GM08714 (cell line): ENCODE data around the gene EXT2.

Experiments
- H3K4me3 ChIP-seq: fragments of 200-500 bp; sonication (Bioruptor generic); 2 replicates; pipeline ENCODE4 v1.5.1; 2014; ENCODE audit warnings: mild to moderate bottlenecking, low read length, inconsistent platforms
- ZNF274 ChIP-seq: IDR thresholded peaks from 2 replicates; pipeline ENCODE4 v1.6.1; 2012; ENCODE audit warnings: mild to moderate bottlenecking, low read depth, low read length

The EXT2 gene

DNA sequence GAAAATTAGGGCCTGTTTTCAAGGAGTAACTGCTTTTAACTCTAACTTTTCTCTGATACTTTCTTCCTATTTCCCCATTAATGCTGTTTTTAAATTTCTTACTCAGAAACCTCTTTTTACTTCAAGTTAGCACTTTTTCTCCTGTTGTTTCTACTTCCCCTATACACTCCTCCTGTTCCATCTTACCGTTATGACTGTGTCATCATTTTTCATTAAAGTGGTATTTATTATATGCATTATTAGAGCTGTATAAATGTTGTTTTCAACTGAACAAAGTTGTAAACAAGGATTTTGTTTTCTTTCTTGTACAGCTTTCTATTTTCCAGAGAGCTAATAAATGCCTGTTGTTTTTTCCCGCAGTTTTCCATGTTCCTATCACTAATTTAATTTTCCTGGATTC is 84.6 kb downstream of the EXT2 start:
- H3K4me3 ChIP-seq = no peak overlapping the region
- TF ChIP-seq ZNF274 = no peak

DNA sequence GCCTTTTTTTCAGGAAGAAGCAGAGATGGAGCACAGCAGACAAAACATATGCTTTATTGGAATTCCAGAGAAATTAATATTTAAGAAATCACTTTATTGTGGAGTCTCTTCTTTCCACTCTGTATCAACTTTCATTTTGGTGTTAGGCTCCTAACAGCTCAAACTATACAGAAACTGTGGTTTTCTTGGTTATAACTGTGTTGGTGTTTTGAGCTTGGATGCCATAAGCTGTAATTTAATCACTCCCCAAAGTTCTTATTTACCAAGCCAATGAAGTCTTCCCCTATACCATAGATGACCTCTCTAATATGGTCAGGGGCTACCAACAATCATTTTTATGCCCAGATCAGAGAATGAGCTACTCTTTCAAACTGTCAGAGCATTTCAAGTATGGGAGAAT is 90.0 kb downstream of the EXT2 start:
- TF ChIP-seq ZNF274 = no peak
- no peak overlapping the region for H3K4me3 ChIP-seq

- no peak for TF ChIP-seq ZNF274
- H3K4me3 ChIP-seq = no peak overlapping the region
Measured at GRCh38 chr11:44186321-44186930, 90.9 kb downstream of the EXT2 start.

DNA sequence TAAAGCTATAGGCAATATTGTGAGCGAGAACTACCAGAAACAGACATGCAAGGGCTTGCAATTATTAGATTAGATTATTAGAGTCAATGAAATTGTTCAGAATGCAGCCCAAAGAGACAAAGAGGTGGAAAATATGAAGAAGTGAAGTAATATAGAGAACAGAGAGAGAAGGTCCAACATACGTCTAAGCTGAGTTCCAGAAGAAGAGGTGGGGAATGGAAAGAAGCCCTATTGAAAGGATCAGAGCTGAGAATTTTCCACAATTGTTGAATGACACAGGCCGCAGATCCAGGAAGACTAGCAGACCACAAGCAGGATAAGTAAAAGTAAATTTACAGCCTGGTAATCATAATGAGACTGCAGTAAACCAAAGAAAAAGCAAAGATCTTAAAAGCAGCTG is 93.2 kb downstream of the EXT2 start:
- H3K4me3 ChIP-seq = no peak overlapping the region
- TF ChIP-seq ZNF274 = no peak

- TF ChIP-seq ZNF274 = no peak
- no peak overlapping the region for H3K4me3 ChIP-seq
Measured at GRCh38 chr11:44189986-44190882, 94.8 kb downstream of the EXT2 start.

DNA sequence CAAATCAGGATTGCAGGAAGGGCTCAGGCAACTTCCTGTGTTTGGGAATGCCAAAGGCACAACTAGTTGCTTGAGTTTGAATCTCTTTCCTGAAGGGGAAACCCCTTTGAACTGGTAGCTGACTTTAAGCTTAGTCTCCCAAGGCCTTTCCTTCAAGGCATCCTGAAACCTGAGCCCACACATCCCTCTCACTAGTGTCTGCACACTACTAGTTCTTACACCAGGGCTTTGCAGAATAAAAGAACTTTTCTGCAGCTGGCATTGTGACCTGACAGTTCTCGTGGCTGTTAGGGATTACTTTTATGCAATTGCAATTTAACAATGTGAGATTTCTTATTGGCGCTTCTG is 95.4 kb downstream of the EXT2 start:
- H3K4me3 ChIP-seq = no peak overlapping the region
- TF ChIP-seq ZNF274 = no peak

DNA sequence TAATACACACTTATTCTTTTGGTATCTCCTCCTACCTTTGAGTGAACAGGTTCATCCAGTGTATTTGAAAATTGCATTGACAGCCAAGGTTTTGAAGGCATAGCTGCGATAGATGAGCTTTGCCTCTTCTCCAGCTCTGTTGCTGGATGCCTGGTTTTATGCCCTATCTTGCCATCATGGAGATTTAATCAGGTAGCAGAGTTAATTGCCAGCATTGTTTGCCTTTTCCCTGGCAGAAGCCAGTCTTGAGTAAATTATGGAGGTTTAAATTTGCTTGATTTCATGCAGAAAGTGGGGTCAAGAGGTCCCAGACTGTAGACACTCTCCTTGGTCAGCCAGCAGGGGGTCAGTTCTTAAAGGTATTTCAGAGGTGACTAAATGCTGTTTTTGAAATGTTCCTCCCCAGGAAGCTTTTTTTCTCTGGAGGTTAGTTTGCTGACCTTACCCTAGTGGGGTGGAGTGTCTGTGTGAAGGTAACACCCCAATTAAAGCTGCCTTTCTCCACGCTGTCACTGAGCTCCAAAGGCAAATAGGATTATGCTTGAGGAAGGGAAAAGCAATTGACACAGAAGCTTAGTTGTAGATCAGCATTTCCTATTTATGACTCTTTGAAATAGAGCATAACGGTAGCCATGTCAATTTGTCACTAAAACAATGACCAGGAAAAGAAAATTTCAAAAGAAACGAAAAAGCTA is 96.0 kb downstream of the EXT2 start:
- TF ChIP-seq ZNF274 = no peak
- H3K4me3 ChIP-seq = no peak overlapping the region

DNA sequence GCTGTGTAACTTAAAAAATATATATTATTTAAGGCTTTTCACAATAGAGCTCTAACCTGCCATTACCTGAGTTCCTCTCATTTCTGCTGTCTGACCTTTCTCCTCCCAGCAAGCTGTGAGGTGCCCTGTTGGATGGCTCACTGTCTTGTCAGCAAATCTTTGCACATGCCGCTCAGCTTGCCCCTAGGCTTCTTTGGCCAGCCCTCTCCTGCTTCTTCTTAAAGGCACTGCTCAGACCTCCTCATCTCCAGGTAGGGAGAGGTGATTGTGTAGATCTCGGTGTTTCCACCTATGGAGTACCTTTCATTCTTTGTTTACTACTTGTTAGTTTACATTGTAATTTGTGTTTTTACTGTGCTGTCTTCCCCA is 96.5 kb downstream of the EXT2 start:
- H3K4me3 ChIP-seq = no peak overlapping the region
- TF ChIP-seq ZNF274 = no peak

- no peak overlapping the region for H3K4me3 ChIP-seq
- TF ChIP-seq ZNF274 = no peak
Measured at GRCh38 chr11:44192462-44193100, 97.1 kb downstream of the EXT2 start.

DNA sequence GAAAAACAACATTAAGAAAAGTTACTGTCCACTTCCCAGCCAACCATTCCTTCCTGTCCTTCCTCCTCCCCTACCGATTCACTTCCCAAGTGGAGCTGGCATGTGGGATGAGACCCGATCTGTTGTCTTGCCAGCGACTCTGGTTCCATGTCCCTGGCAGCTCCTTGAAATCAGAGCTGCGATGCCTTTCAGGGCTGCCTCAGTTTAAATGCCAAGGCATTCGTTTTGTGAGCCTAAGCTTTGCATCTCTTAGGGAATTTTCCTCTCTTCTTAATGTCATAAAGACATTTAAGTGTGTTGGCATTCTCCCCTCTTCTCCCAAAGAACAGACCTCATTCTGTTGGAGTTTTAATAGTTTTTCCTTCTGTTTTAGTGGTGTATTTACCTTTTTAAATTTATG is 98.4 kb downstream of the EXT2 start:
- no peak overlapping the region for H3K4me3 ChIP-seq
- TF ChIP-seq ZNF274 = no peak

GRCh38 chr11:44198146-44198724 is 102.8 kb downstream of the EXT2 start:
- no peak for TF ChIP-seq ZNF274

GRCh38 chr11:44199298-44199697 is 103.8 kb downstream of the EXT2 start:
- TF ChIP-seq ZNF274 = no peak
- no peak overlapping the region for H3K4me3 ChIP-seq

More at GRCh38 chr11:44198146-44198724, 102.8 kb downstream of the EXT2 start:
- H3K4me3 ChIP-seq = no peak overlapping the region

- no peak overlapping the region for H3K4me3 ChIP-seq
- no peak for TF ChIP-seq ZNF274
Measured at GRCh38 chr11:44199816-44200215, 104.3 kb downstream of the EXT2 start.

DNA sequence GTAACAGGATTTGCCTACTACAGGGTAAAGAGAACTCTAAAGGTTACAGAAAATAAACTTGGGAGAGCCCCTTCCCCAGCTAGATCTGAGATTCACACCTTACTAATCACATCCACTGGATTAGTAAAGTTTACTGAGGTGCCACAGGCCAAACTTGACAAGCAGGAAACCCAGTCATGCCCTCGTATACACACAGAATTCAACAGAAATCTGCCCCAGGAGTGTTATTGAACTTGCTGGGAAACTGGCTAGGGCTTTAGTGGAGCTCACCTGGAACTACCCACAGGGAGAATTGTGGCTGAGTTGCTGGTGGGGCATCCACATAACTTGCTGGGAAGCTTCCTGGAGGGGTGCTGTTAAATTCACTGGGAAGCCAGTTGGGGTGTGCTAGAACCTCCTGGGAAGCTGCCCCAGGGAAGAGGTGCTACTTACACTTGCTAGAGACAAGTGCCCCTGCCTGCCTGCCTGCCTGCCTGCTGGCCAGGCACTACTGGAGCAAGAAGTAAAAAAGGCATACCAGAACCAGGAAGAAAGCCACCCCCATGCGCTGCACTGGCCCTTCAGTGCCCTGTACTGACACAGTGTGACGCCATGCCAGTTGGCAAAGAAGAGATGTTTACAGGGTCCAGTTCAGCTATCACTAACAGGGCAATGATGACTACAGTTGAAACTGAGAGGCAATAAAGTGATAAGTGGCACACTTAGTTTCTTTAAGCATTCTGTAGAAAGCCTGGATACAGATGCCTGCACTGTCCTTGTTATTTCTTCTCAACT is 108.0 kb downstream of the EXT2 start:
- no peak overlapping the region for H3K4me3 ChIP-seq
- TF ChIP-seq ZNF274 = no peak
